GM18502 (cell line): Measurements from ENCODE around the gene PAK2.
"Not testable (repeated sequence)": the region's sequence is repeated elsewhere in the genome, so short reads cannot be mapped to it uniquely, and the experiment has no call there.

Experiments
- ATAC-seq: cut with Tn5 transposase; IDR thresholded peaks from one replicate; pipeline ENCODE4 v1.9.1; 2021; ENCODE audit warnings: mild to moderate bottlenecking; ENCODE audit not compliant: unreplicated experiment, poor library complexity

PAK2 gene

DNA sequence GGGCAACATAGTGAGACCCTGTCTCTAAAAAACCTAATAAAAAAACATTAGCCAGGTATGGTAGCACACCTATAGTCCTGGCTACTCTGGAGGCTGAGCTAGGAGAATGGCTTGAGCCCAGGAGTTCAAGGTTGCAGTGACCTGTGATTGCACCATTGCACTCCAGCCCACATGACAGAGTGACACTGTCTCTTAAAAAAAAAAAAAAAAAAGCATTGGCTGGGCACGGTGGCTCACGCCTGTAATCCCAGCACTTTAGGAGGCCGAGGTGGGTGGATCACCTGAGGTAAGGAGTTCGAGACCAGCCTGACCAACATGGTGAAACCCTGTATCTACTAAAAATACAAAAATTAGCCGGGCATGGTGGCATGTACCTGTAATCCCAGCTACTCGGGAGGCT, 99.7 kb downstream of the PAK2 start:
- not testable (repeated sequence) for ATAC-seq

DNA sequence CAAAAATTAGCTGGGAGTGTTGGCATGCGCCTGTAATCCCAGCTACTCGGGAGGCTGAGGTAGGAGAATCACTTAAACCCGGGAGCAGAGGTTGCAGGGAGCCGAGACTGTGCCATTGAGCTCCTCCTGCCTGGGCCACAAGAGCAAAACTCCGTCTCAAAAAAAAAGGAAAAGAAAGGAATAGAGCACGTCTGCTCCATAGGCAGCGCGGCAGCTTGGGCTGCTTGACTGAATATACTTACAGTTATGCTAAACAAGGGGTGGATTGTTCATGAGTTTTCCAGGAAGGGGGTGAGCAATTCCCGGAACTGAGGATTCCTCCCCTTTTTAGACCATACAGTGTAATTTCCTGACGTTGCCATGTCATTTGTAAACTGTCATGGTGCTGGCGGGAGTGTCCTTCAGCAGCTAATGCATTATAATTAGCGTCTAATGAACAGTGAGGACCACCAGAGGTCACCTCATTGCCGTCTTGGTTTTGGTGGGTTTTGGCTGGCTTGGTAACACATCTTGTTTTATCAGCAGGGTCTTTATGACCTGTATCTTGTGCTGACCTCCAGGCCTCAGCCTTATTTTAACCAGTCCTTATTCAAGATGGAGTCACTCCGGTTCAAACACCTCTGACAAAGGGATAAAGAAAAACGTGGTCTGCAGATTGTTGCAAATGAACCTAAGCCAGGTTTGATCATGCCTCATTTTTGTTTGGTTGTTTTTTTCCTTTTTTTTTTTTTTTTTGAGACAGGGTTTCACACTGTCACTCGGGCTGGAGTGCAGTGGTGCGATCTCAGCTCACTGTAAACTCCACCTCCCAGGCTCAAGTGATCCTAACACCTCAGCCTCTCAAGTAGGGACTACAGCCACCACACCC, 103.1 kb downstream of the PAK2 start:
- no peak for ATAC-seq

DNA sequence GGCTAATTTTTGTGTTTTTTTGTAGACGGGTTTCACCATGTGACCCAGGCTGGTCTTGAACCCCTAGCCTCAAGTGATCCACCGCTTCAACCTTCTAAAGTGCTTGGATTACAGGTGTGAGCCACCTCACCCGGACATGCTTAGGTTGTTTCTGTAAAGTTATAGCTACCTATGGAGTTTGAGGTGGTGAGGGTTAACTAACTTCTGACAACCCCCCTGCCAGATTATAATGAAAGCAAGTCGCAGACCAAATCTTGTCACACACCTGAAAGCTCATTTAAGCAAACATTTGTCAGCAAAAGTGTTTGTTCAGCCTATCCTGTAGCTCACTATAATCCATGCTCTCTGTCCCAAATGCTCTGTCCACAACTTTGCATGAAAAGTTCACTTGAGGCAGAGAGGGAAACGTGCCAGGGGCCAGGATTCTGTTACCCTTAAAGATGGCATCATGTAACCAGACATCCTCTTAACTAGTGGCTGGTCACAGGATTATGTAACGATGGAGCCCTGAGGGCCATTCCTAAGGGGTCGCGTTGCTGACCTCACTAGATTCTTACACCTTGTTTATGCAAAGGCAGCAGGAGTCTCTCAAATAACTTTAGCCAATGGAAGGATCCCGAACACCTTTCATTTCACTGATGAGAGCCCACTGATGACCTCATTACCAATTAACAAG, 103.9 kb downstream of the PAK2 start:
- ATAC-seq = no peak

DNA sequence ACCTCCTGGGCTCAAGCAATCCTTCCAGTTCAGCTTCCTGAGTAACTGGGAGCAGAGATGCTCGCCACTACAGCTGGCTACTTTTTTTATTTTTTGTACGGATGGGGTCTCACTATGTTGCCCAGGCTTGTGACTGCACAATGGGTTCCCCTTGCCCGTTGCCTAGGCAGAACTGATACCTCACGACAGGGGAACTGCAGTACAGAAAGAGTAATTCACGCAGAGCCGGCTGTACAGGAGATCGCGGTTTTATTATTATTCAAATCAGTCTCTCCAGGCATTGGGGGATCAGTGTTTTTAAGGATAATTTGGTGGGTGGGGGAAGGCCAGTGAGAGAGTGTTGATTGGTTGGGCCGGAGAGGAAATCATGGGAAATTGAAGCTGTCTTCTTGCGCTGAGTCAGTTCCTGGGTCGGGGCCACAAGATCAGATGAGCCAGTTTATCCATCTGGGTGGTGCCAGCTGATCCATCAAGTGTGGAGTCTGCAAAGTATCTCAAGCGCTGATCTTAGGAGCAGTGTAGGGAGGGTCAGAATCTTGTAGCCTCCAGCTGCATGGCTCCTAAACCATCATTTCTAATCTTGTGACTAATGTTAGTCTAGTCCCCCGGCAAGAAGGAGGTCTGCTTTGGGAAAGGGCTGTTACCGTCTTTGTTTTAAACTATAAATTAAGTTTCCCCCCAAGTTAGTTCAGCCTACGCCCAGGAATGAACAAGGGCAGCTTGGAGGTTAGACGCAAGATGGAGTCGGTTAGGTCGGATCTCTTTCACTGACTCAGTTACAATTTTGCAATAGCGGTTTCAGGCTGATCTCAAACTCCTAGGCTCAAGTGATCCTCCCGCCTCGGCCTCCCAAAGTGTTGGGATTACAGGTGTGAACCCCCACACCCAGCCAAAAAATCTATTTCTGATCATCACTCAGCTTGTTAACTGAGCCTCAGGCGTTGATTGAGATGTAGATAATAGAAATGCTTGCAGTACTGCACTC, 104.9 kb downstream of the PAK2 start:
- ATAC-seq = not testable (repeated sequence)

DNA sequence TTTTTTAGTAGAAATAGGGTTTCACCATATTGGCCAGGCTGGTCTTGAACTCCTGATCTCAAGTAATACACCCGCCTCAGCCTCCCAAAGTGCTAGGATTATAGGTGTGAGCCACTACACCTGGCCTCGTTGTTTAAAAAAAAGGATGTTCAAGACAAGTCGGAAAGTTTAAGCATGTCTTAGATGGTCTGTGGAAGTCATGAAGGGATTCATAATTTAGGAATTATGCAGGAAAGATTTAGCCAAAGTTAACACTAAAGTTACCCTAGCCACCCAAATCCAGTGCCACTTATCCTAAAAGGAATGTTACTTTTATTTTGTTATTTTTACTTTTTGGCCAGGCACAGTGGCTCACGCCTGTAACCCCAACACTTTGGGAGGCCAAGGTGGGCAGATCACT, 108.7 kb downstream of the PAK2 start:
- ATAC-seq = not testable (repeated sequence)

DNA sequence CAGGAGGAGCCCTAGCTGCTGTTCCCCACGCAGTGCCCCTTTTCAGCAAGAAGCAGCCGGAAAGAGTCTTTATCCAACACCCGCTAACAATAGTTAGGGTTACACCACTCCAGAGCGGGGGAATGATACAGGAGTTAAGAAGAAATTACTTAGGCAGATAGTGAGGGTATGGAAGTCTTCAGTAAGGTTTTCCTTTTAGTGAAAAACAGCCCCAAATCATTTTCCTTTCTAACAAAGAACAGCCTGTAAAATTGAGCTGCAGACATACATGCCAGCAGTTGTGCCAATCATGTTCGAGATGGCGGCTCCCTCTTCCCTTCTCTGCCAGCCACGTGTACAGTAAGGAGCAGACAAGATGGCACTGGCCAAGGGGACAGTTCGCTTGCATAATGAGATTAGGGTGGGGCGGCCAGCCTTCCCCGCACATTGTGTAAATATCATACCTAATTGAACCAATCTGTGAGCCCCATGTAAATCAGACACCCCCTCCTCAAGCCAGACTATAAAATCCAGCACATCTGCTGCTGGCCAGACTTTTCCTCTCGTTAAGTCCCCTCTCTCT, 109.6 kb downstream of the PAK2 start:
- ATAC-seq = no peak

DNA sequence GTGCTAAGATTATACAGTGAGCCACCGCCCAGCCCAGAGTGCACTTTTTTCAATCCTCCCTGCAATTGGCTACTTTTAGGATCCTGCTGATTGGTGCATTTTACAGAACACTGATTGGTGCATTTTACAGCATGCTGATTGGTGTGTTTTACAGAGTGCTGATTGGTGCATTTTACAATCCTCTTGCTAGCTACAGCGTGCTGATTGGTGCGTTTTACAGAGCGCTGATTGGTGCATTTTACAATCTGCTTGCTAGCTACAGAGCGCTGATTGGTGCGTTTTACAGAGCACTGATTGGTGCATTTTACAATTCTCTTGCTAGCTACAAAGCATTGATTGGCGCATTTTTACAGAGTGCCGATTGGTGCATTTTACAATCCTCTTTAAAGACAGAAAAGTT, 123.3 kb downstream of the PAK2 start:
- not testable (repeated sequence) for ATAC-seq

DNA sequence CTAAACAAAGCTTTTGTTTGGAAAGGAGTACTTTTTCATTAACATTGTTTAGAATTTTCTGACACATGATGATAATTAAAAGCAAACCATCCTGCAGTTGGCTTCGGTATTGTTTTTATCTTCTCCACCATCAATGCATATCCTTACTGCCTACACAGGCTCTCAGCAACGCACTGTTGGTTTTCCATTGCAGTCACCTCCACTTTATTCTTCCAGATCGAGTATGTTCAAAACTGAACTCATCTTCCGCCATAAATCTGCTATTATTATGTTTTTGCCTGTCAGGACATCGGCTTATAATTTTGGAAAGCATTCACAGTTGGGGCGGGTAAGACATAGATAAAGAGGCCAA, 127.5 kb downstream of the PAK2 start:
- ATAC-seq = no peak

DNA sequence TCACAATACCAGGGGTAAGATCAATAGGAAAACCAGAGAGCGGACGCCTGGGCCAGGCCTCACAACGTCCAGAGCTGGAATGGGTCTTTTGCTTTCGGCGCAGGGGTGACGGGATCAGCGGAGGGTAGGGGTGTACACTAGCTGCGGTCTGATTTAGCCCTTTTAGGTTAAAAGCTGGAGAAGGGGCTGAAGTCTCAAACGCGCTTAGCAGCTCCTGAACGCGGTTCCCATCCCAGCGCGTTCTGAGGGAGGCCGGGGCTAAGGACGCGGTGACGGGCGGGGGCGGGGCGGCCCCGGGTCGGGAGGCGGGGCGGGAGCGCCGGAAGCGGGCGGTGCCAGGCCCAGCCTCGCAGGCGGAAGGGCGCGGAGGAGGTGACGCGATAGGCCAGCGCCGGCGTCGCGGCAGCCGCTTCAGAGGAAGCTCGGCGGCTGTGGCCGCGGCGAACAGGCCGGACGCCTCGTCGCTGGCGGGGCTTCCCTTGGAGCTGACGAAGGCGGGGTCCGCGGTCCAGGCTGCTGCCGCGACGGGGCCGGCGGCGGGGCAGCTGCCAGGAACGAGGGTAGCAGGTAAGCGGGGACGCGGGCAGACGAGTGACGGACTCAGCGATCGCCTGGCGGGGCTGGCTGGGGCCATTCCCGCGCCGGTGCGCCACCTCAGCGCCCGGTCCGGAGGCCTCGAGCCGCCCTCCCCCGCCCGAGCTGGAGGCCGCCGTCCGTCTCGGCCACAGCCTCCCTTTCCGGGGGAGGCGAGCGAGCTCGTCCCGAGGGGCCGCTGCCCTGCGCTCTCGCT, 128.0 kb downstream of the PAK2 start, which contains the start of gene SENP5:
Gene SENP5 (plus strand): TSS at position 414 of the 790 bp plus-strand sequence. CDS start 17,262 bp downstream, outside the sequence.
- peak; percentile 88 for ATAC-seq

DNA sequence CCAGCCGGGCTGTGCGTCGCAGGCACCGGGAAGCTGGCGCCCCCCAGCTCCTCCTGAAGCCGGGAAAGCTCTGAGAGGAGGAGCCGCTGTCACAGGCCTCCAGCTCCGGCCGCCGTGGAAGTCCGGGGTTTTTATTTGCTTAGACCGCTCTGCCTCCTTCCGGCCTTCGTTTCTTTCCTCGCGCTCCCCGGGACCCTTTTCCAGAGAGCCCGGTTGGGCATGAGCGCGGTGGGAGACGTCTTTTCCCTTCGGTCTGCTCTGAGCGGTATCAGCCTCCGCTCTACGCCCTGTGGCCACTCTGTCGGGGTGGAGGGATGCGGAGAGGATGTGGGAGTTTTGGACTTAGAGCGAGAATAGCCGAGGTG, 128.6 kb downstream of the PAK2 start:
- ATAC-seq = peak; percentile 35

DNA sequence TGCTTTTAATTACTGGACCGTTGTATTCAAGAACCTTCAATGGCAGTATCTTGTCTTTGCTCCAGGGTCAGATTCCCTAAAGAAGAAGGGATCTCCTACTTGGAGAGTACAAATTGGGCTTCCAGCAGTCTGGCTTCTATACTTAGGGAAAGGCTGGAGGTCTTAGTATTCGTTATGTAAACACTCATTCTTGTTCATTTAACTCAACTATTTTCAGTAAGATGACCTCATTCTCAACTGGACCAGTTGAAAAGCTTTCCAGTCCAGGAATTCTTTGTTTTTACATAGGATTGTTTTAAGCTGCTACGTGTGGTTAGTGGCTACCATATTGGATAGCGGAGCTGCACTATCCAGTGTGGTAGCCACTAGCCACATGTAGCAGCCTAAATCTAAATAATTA, 132.7 kb downstream of the PAK2 start:
- ATAC-seq = no peak

DNA sequence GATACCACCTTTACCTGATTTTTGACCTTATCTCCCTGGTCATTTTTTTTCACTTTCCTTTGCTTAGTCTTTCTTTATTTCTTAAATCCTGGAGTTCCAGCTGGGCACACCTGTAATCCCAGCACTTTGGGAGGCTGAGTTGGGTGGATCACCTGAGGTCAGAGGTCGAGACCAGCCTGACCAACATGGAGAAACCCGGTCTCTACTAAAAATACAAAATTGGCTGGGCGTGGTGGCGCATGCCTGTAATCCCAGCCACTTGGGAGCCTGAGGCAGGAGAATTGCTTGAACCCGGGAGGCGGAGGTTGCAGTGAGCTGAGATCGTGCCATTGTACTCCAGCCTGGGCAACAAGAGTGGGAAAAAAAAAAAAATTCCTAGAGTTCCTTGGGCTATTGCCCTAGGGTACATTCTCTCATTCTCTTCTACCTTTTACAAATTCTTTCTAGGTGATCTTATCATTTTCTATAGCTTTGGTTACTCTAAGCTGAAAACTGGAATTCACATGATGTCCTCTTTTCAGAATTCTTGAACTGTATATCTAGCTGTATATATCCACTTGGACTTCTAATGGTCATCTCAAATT, 134.9 kb downstream of the PAK2 start:
- ATAC-seq = not testable (repeated sequence)

DNA sequence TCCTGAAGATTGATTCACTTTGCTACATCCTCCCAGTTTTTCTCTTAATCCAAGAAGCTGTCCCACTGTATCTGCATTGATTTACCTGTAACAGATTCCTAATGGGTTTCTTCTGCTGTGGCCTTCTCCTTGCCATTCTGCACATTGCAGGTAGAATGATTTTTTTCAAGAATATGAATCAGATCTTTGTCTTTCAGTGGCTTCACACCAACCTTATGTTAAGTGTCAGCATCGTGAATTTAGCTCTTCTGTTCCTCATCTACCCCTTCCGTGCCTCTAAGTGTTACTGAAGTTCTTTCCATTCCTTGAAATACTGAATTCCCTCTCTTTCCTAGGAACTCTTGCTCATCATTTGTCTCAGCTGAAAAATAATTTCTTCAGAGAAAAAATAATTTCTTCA, 135.6 kb downstream of the PAK2 start:
- no peak for ATAC-seq
